Fibroblast of the aortic adventitia (primary cell): Measurements from ENCODE around the gene DSTYK. TPM values are rescaled to one million over a fixed set of nuclear protein-coding genes. Genes with fewer than 3 reads are reported as not detected.

Source experiments
- DNase-seq: peaks from one replicate; pipeline ENCODE4 v3.0.0-alpha.2; 2010; ENCODE audit warnings: low read depth
- H3K4me3 ChIP-seq: 2 replicates; pipeline ENCODE4 v1.5.1; 2011; ENCODE audit warnings: low read depth, mild to moderate bottlenecking, control low read depth, low read length, moderate library complexity
- total RNA-seq: library from RNA; depleted of rRNA; stranded (reverse); fragments of >200 nt; gene quantifications from 2 replicates; pipeline ENCODE4 v1.2.3, GENCODE V29; 2012; ENCODE audit warnings: low replicate concordance
- TF ChIP-seq, protein P1 (sequence below): IDR thresholded peaks from 2 replicates; pipeline ENCODE4 v1.5.1; 2011; ENCODE audit warnings: mild to moderate bottlenecking, low read length, control low read depth, inconsistent platforms; ENCODE audit not compliant: insufficient read depth

DSTYK gene
- total RNA-seq, 1 donor: 16.1 TPM

DNA sequence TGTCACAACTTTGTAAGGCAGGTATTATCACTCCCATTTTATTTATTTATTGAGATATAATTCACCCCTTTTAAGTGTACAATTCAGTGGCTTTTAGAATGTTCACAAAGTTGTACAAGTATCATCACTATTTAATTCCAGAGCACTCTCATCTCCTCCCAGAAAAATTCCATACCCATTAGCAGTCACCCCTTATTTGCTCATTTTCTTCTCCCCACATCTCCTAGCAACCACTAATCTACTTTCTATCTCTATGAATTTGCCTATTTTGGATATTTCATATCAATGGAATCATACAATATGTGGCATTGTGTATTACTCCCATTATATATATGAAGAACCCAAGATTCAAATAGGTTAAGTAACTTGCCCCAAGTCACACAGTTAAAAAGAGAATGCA lies 7.0 kb downstream of the DSTYK start:
- TF ChIP-seq, protein P1, sequence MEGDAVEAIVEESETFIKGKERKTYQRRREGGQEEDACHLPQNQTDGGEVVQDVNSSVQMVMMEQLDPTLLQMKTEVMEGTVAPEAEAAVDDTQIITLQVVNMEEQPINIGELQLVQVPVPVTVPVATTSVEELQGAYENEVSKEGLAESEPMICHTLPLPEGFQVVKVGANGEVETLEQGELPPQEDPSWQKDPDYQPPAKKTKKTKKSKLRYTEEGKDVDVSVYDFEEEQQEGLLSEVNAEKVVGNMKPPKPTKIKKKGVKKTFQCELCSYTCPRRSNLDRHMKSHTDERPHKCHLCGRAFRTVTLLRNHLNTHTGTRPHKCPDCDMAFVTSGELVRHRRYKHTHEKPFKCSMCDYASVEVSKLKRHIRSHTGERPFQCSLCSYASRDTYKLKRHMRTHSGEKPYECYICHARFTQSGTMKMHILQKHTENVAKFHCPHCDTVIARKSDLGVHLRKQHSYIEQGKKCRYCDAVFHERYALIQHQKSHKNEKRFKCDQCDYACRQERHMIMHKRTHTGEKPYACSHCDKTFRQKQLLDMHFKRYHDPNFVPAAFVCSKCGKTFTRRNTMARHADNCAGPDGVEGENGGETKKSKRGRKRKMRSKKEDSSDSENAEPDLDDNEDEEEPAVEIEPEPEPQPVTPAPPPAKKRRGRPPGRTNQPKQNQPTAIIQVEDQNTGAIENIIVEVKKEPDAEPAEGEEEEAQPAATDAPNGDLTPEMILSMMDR: no peak
- peak; percentile 34 for DNase-seq
- no peak overlapping the region for H3K4me3 ChIP-seq

DNA sequence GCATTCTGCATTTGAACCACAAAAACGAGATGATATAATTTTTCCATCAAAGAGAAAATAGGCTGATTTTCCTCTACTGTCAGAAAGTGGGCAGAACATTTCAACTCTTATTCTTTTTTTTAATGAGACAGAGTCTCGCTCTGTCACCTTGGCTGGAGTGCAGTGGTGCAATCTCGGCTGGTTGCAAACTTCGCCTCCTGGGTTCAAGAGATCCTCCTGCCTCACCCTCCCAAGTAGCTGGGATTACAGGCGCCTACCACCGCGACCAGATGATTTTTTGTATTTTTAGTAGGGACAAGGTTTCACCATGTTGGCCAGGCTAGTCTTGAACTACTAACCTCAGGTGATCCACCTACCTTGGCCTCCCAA lies 11.6 kb downstream of the DSTYK start:
- DNase-seq: no peak
- H3K4me3 ChIP-seq: no peak overlapping the region
- TF ChIP-seq, protein P1: no peak

DNA sequence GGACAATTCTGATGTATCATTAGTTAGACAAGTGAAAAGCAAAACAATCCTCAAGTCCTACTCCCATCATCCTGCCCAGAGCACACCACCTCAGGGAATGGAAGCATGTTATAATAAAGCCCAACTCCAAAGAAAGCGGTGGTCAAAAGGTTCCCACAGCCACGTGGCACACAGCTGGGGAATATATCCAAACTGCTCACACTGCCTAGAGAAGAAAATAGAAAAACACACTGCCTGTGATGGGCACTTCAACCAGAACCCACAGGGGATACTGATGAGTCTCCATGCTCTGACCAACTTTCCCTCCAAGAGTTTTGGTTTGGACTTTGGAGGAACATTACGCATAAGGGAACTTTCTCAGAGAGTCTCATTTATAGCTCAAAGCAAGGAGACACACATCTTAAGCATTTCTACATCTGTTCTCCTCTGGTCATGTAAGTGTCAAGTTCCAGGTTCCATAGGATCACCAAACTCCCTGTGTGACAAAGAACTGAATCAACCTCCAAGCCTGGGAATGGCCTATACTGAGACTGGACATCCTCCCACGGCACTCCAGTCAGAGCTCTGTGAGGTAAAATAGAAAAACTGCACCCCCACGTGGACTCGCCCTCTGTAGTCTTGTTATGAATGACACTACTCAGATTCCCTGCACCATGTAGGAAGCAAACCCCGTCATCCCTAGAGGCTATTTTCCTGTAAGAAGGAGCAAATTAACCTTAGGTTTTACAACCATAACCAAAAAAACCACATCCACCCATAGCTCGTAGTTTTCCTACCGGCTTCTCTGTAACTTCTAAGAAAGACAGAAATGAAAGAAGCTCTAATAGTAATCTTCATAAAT lies 12.2 kb downstream of the DSTYK start:
- no peak overlapping the region for H3K4me3 ChIP-seq
- TF ChIP-seq, protein P1: no peak
- no peak for DNase-seq

DNA sequence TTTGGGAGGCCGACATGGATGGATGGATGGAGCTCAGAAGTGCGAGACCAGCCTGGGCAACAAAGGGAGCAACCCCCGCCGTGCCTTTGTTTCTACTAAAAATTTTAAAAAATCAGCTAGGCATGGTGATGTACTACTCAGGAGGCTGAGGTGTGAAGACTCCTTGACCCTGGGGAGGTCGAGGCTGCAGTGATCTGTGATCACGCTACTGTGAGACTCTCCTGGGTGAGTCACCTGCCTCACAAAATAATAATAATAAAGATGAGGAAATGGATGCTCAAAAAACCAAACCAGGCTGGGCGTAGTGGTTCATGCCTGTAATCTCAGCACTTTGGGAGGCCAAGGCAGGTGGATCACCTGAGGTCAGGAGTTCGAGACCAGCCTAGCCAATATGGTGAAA lies 19.2 kb downstream of the DSTYK start:
- no peak for DNase-seq
- TF ChIP-seq, protein P1: no peak
- H3K4me3 ChIP-seq: no peak overlapping the region

DNA sequence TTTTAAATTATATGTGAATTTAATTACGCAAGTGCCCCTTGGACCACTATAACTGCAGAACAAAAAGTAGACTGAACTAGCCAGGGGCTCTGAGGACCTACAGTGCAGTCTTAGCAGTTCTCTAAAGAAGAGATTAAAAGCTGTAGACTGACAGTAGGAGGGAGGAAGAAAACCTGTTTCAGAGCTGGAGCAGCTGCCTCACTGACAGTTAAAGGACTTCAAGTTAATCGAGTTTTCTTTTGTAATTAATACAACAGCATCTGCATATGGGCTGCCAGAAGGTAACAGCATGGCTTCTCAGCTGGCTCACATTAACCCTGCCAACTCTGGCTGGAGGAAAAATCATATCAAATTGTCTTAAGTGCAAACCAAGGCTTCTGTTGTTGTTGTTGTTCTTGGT lies 19.9 kb downstream of the DSTYK start:
- TF ChIP-seq, protein P1: no peak
- no peak overlapping the region for H3K4me3 ChIP-seq
- no peak for DNase-seq

DNA sequence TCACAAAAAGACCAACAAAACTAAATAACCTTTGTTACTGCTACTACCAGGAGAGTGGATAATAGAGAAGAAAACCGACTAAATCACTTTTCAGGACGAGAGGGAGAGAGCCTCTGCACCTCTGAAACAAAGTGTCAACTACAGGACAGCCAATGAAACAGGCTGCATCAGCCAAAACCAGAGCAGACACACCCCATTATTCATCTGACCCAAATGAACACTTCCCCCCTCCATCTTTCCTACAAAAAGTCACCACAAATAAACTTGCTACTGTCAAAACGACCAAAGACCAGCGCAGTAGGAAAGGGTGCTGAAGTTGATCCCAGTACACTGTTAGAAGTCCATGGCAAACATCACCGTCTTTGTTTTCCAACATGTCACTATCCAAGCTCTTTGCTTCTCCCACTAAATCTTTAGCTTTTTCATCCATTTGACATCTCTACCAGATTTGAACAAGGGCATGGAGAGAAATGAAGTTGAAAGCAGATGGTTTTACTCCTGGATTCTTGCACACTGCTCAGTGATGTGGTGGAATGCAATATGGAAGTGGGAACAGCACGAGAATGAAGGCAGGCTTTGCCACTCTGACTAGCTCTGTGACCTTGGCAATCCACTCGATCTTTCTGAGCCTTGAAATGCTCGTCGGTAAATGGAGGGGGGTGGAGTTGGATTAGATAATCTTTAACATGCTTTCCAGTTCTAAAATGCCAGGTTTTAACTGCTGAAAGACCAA lies 20.5 kb downstream of the DSTYK start:
- peak; percentile 65 for DNase-seq
- H3K4me3 ChIP-seq: no peak overlapping the region
- TF ChIP-seq, protein P1: no peak
